CD14-positive monocyte (primary cell): Measurements from ENCODE around the gene CACNG3. TPM values are rescaled to one million over a fixed set of nuclear protein-coding genes. Genes with fewer than 3 reads are reported as not detected.

Experiments
- DNase-seq, 3 donors: peaks; one replicate each; pipeline ENCODE4 v3.0.0-alpha.2; 2011 to 2022
- H2AFZ ChIP-seq: 2 replicates; pipeline ENCODE4 v1.6.0; 2012; ENCODE audit warnings: mild to moderate bottlenecking, low read depth, low read length, inconsistent platforms; ENCODE audit not compliant: insufficient read depth, poor library complexity, severe bottlenecking
- H3K27ac ChIP-seq, 2 donors: 1 replicate in 1 of 2; 2 replicates in 1 of 2; pipeline ENCODE4 v1.5.1; 2012 to 2013; ENCODE audit warnings: low read length in 2 of 2, control low read depth in 1 of 2, inconsistent platforms in 1 of 2, low read depth in 1 of 2, mild to moderate bottlenecking in 1 of 2
- H3K27me3 ChIP-seq, 2 donors: one replicate each; pipeline versions ENCODE4 v1.6.0 to v1.6.1; 2011 to 2013; ENCODE audit warnings: low read length in 2 of 2; ENCODE audit not compliant: control insufficient read depth in 2 of 2, insufficient read depth in 2 of 2
- H3K36me3 ChIP-seq, 2 donors: replicated peaks in 1 of 2; 1 replicate in 1 of 2; 2 replicates in 1 of 2; pipeline versions ENCODE4 v1.5.1 to v1.6.1; 2012 to 2013; ENCODE audit warnings: low read length in 2 of 2, control low read depth in 1 of 2, inconsistent platforms in 1 of 2, mild to moderate bottlenecking in 1 of 2; ENCODE audit not compliant: insufficient read depth in 2 of 2, control insufficient read depth in 1 of 2
- H3K4me1 ChIP-seq, 2 donors: 1 replicate in 1 of 2; 2 replicates in 1 of 2; pipeline versions ENCODE4 v1.5.1 to v1.6.1; 2012 to 2013; ENCODE audit warnings: low read length in 2 of 2, control low read depth in 1 of 2, inconsistent platforms in 1 of 2, mild to moderate bottlenecking in 1 of 2, moderate library complexity in 1 of 2; ENCODE audit not compliant: insufficient read depth in 2 of 2, control insufficient read depth in 1 of 2
- H3K4me2 ChIP-seq: replicated peaks from 2 replicates; pipeline ENCODE3; 2012; ENCODE audit warnings: low read length, moderate library complexity, mild to moderate bottlenecking; ENCODE audit not compliant: poor library complexity, severe bottlenecking; ENCODE audit errors: extremely low read depth
- H3K4me3 ChIP-seq, 3 experiments: fragments of 200-600 bp in 1 of 3; sonication (generic) in 1 of 3; replicated peaks in 1 of 3; 1 replicate in 2 of 3; 2 replicates in 1 of 3; pipeline ENCODE4 v1.5.1; 2011 to 2013; ENCODE audit warnings: low read length in 3 of 3, mild to moderate bottlenecking in 3 of 3, control low read depth in 2 of 3, low read depth in 2 of 3, inconsistent platforms in 1 of 3, moderate library complexity in 1 of 3
- H3K79me2 ChIP-seq: 2 replicates; pipeline ENCODE4 v1.6.0; 2012; ENCODE audit warnings: mild to moderate bottlenecking, control low read depth, inconsistent platforms, low read length, moderate library complexity; ENCODE audit not compliant: insufficient read depth
- H3K9ac ChIP-seq: 2 replicates; pipeline ENCODE4 v1.6.0; 2017; ENCODE audit warnings: low read length, mild to moderate bottlenecking; ENCODE audit not compliant: insufficient read depth, poor library complexity, severe bottlenecking
- H3K9me3 ChIP-seq, 2 donors: replicated peaks in 1 of 2; 1 replicate in 1 of 2; 2 replicates in 1 of 2; pipeline versions ENCODE4 v1.5.1 to v1.6.1; 2012 to 2013; ENCODE audit warnings: low read length in 2 of 2, control low read depth in 1 of 2; ENCODE audit not compliant: control insufficient read depth in 1 of 2, insufficient read depth in 1 of 2
- H4K20me1 ChIP-seq: 2 replicates; pipeline ENCODE4 v1.6.0; 2012; ENCODE audit warnings: mild to moderate bottlenecking, low read length, control low read depth, moderate library complexity; ENCODE audit not compliant: insufficient read depth
- H3K27ac Mint-ChIP-seq, 7 donors: one replicate each; pipeline ENCODE4 v1.8.0; 2020; ENCODE audit warnings: mild to moderate bottlenecking in 7 of 7, mixed read lengths in 7 of 7, moderate library complexity in 6 of 7, inconsistent platforms in 2 of 7
- H3K27me3 Mint-ChIP-seq, 3 donors: one replicate each; pipeline ENCODE4 v1.8.0; 2021 to 2022; ENCODE audit warnings: low read depth in 3 of 3, mild to moderate bottlenecking in 3 of 3, mixed read lengths in 3 of 3, moderate library complexity in 3 of 3, inconsistent platforms in 1 of 3
- H3K36me3 Mint-ChIP-seq, 2 donors: one replicate each; pipeline ENCODE4 v1.8.0; 2020; ENCODE audit warnings: mixed read lengths in 2 of 2, inconsistent platforms in 1 of 2, mild to moderate bottlenecking in 1 of 2
- H3K4me1 Mint-ChIP-seq: one replicate; pipeline ENCODE4 v1.8.0; 2020; ENCODE audit warnings: mild to moderate bottlenecking, mixed read lengths
- H3K4me3 Mint-ChIP-seq, 2 donors: one replicate each; pipeline ENCODE4 v1.8.0; 2020; ENCODE audit warnings: mild to moderate bottlenecking in 2 of 2, mixed read lengths in 2 of 2, moderate library complexity in 1 of 2
- H3K9me3 Mint-ChIP-seq, 7 donors: one replicate each; pipeline ENCODE4 v1.8.0; 2020 to 2022; ENCODE audit warnings: mixed read lengths in 7 of 7, mild to moderate bottlenecking in 6 of 7, moderate library complexity in 6 of 7, inconsistent platforms in 2 of 7
- WGBS: methylation state at CpG from one replicate; pipeline ENCODE4 v1.1.5; 2013; ENCODE audit warnings: missing lambda C conversion rate; ENCODE audit not compliant: insufficient coverage; 5-methylcytosine and 5-hydroxymethylcytosine counted together
- intact Hi-C, 2 donors: fragments of 100-400 bp; cut with micrococcal nuclease; formaldehyde crosslinking; loops; one replicate each; pipeline versions ENCODE4 v1.15.0 to v1.15.1; 2023
- polyA plus RNA-seq, 3 donors: library from polyadenylated mRNA; depleted of rRNA in 1 of 3; unstranded in 2 of 3; stranded (reverse) in 1 of 3; fragments of 300-500 nt in 2 of 3; fragments of >200 nt in 1 of 3; fragmentation: Illumina TruSeq in 2 of 3; gene quantifications; 1 replicate in 2 of 3; 2 replicates in 1 of 3; pipeline ENCODE4 v1.2.3, GENCODE V29; 2012 to 2021
- TF ChIP-seq, protein P1 (sequence below): fragments of 200-600 bp; IDR thresholded peaks from one replicate; pipeline ENCODE4 v1.8.0; 2022; ENCODE audit warnings: antibody characterized with exemption, mild to moderate bottlenecking

CACNG3 gene
- polyA plus RNA-seq, 3 donors = not detected

DNA sequence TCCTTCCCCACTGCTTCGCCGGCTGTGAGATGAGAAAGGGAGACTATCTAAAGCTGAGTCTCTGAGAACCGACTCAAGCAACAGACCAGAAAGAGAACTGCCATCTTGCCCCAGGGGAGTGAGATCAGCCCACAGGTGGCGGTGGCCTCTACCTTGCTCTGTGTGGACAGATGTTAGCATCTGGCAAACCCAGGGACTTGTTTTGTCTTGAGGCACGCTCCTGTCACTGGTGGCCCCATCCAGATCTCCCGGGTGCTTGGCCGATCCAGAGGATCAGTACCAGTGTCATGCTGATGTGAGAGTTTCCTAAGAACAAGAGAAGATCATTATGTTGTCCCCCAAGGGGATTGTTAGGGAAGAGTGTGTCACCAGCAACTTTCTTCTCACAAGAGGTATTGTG, 101.4 kb downstream of the CACNG3 start:
- Histone ChIP-seq H3K4me3 (no peak overlapping the region), H4K20me1 (no peaks in the 10 kb centered on the region), H3K9me3 (no peaks in the 10 kb centered on the region), H3K4me2 (no peak overlapping the region), H3K36me3 (no peaks in the 10 kb centered on the region), H3K4me1 (no peaks in the 10 kb centered on the region), H2AFZ (no peak overlapping the region), H3K79me2 (no peaks in the 10 kb centered on the region), H3K27me3 (no peaks in the 10 kb centered on the region), H3K27ac (no peak overlapping the region), H3K9ac (no peak overlapping the region)
- no peak for DNase-seq
- intact Hi-C loops = no loop called here
- H3K9me3 Mint-ChIP-seq = peaks cover 0 to 4% (median 0%) of the 10 kb centered on the region in 7 donors
- no peak overlapping the region for H3K27ac Mint-ChIP-seq
- no peak overlapping the region for H3K4me3 Mint-ChIP-seq
- TF ChIP-seq, protein P1, sequence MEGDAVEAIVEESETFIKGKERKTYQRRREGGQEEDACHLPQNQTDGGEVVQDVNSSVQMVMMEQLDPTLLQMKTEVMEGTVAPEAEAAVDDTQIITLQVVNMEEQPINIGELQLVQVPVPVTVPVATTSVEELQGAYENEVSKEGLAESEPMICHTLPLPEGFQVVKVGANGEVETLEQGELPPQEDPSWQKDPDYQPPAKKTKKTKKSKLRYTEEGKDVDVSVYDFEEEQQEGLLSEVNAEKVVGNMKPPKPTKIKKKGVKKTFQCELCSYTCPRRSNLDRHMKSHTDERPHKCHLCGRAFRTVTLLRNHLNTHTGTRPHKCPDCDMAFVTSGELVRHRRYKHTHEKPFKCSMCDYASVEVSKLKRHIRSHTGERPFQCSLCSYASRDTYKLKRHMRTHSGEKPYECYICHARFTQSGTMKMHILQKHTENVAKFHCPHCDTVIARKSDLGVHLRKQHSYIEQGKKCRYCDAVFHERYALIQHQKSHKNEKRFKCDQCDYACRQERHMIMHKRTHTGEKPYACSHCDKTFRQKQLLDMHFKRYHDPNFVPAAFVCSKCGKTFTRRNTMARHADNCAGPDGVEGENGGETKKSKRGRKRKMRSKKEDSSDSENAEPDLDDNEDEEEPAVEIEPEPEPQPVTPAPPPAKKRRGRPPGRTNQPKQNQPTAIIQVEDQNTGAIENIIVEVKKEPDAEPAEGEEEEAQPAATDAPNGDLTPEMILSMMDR = no peak
- no peaks in the 10 kb centered on the region for H3K36me3 Mint-ChIP-seq
- no peaks in the 10 kb centered on the region for H3K4me1 Mint-ChIP-seq
- 90% methylated on average over 7 of the region's 7 CpGs for WGBS
- H3K27me3 Mint-ChIP-seq = peaks cover 0 to 8% (median 7%) of the 10 kb centered on the region in 3 donors

DNA sequence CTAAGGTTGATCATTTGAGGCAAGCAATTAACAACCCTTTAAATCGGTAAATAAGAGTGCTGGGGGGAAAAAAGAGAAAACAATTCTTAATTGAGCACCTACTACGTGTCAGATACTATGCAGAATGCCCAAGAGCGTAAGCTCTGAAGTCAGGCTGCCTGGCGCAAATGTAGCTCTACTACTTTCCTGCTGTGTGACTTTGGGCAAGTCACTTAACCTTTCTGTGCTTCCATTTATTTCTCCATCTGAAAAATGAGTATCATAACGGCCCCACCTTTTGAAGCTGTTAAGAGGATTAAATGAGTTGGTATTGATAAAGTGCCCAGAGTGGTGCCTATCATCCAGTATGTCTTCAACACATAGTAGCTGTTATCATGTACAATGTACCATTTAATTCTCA, 102.0 kb downstream of the CACNG3 start:
- Histone ChIP-seq H3K27ac (no peak overlapping the region), H3K36me3 (no peaks in the 10 kb centered on the region), H3K4me3 (no peak overlapping the region), H3K9me3 (no peaks in the 10 kb centered on the region), H3K4me2 (no peak overlapping the region), H4K20me1 (no peaks in the 10 kb centered on the region), H3K4me1 (no peaks in the 10 kb centered on the region), H3K79me2 (no peaks in the 10 kb centered on the region), H3K27me3 (no peaks in the 10 kb centered on the region), H3K9ac (no peak overlapping the region), H2AFZ (no peak overlapping the region)
- Mint-ChIP-seq H3K4me3 (no peak overlapping the region), H3K9me3 (peaks cover 0 to 4% (median 0%) of the 10 kb centered on the region in 7 donors), H3K36me3 (no peaks in the 10 kb centered on the region), H3K27ac (no peak overlapping the region), H3K4me1 (no peaks in the 10 kb centered on the region), H3K27me3 (peaks cover 0 to 9% (median 5%) of the 10 kb centered on the region in 3 donors)
- no peak for DNase-seq
- intact Hi-C loops = no loop called here
- no CpG with 5 or more reads among the region's 5 CpGs for WGBS
- TF ChIP-seq, protein P1 = no peak
